ENCODE results near the gene ERAP2. TPM values are rescaled to one million over a fixed set of nuclear protein-coding genes. Genes with fewer than 3 reads are reported as not detected.

Gene ERAP2
- total RNA-seq, 1 donor, result 6.7 TPM

GRCh38 chr5:96967400-96967799 lies 91.1 kb downstream of the ERAP2 start:
- H3K4me3 ChIP-seq (ENCODE audit: low read depth, low read length), result no peak overlapping the region
- no peak for TF ChIP-seq CTCF (IDR thresholded peaks at IDR 0.05; ENCODE audit: insufficient read depth, low read length)
- no peak for DNase-seq (ENCODE audit: low read depth)

- H3K4me3 ChIP-seq (ENCODE audit: low read depth, low read length), result no peak overlapping the region
- peak; percentile 56 for DNase-seq (ENCODE audit: low read depth)
- TF ChIP-seq CTCF (IDR thresholded peaks at IDR 0.05; ENCODE audit: insufficient read depth, low read length), result no peak
Observed at GRCh38 chr5:96968074-96968473, 91.8 kb downstream of the ERAP2 start.

- TF ChIP-seq CTCF (IDR thresholded peaks at IDR 0.05; ENCODE audit: insufficient read depth, low read length), result no peak
- no peak for DNase-seq (ENCODE audit: low read depth)
- H3K4me3 ChIP-seq (ENCODE audit: low read depth, low read length), result no peak overlapping the region
Observed at GRCh38 chr5:96968614-96969013, 92.3 kb downstream of the ERAP2 start.

Small RNA genes within 50 kb of the gene (small RNA-seq; reads per million reads assigned to genes)
- not detected for gene RF00019

Other genes starting within 250 kb of the ERAP2 start
- 388 and 398 TPM in 2 replicates for gene CAST, start 214.1 kb upstream of the ERAP2 start, total RNA-seq (ENCODE audit: low replicate concordance)
- gene ERAP1, start 68.6 kb upstream of the ERAP2 start, total RNA-seq (ENCODE audit: low replicate concordance), result 21.8 and 36.2 TPM in 2 replicates
- gene LNPEP, start 59.6 kb downstream of the ERAP2 start, total RNA-seq (ENCODE audit: low replicate concordance), result 18.8 and 46.3 TPM in 2 replicates

Data from fibroblast of the aortic adventitia (primary cell).